Tibial nerve (tissue), 4 donors: ENCODE data around the gene MAML3. TPM values are rescaled to one million over a fixed set of nuclear protein-coding genes. Genes with fewer than 3 reads are reported as not detected.

Source experiments
- DNase-seq, 2 donors: peaks; one replicate each; pipeline ENCODE4 v3.0.0-alpha.2; 2019; ENCODE audit warnings: low spot score in 2 of 2
- H3K27ac ChIP-seq, 4 donors: fragments of 200-600 bp; sonication (generic) in 3 of 4; one replicate each; pipeline ENCODE4 v1.5.1; 2017 to 2019; ENCODE audit warnings: mild to moderate bottlenecking in 1 of 4
- H3K27me3 ChIP-seq, 2 donors: fragments of 200-600 bp; sonication (generic) in 1 of 2; one replicate each; pipeline versions ENCODE4 v1.5.1 to v1.6.0; 2017 to 2019
- H3K36me3 ChIP-seq, 3 donors: fragments of 200-600 bp; sonication (generic); one replicate each; pipeline ENCODE4 v1.5.1; 2018 to 2019
- H3K4me1 ChIP-seq, 4 donors: fragments of 200-600 bp; sonication (generic) in 3 of 4; one replicate each; pipeline ENCODE4 v1.5.1; 2017 to 2019
- H3K4me3 ChIP-seq, 4 donors: fragments of 200-600 bp; sonication (generic) in 3 of 4; one replicate each; pipeline ENCODE4 v1.5.1; 2017 to 2019; ENCODE audit warnings: mild to moderate bottlenecking in 1 of 4, moderate library complexity in 1 of 4
- H3K9me3 ChIP-seq, 4 donors: fragments of 200-600 bp; sonication (generic) in 3 of 4; one replicate each; pipeline ENCODE4 v1.5.1; 2017 to 2019
- CTCF ChIP-seq, 5 experiments: fragments of 200-600 bp in 3 of 5; fragments of 450-650 bp in 2 of 5; sonication (generic) in 3 of 5; IDR thresholded peaks; one replicate each; pipeline ENCODE4 v1.5.1; 2016 to 2019; ENCODE audit warnings: antibody characterized with exemption in 5 of 5, mild to moderate bottlenecking in 3 of 5, moderate library complexity in 2 of 5
- EP300 ChIP-seq, 2 donors: sonication (generic); formaldehyde crosslinking; IDR thresholded peaks; one replicate each; pipeline ENCODE4 v1.6.1; 2017; ENCODE audit warnings: antibody characterized with exemption in 2 of 2, mild to moderate bottlenecking in 1 of 2
- POLR2A ChIP-seq, 2 donors: fragments of 450-650 bp; IDR thresholded peaks; one replicate each; pipeline ENCODE4 v1.6.1; 2017; ENCODE audit warnings: antibody characterized with exemption in 2 of 2, mild to moderate bottlenecking in 2 of 2, moderate library complexity in 2 of 2
- WGBS, 2 donors: methylation state at CpG; one replicate each; pipeline ENCODE4 v1.1.5; 2018; 5-methylcytosine and 5-hydroxymethylcytosine counted together
- total RNA-seq, 4 donors: library from RNA; depleted of rRNA; stranded (reverse); fragments of >200 nt; gene quantifications; one replicate each; pipeline ENCODE4 v1.1.0, GENCODE V29; 2016

MAML3 gene
- total RNA-seq, 4 donors from 2014 or later: 8.6 to 10.5 (median 9.4) TPM

- TF ChIP-seq EP300 (IDR thresholded peaks at IDR 0.05) (no peak), POLR2A (IDR thresholded peaks at IDR 0.05) (no peak), CTCF (IDR thresholded peaks at IDR 0.05) (no peak)
- Histone ChIP-seq H3K9me3 (no peaks in the 10 kb centered on the region), H3K36me3 (no peaks in the 10 kb centered on the region), H3K27me3 (no peaks in the 10 kb centered on the region), H3K4me3 (no peak overlapping the region), H3K27ac (peak overlapping the region in 1 of 4 donors; percentile 25), H3K4me1 (peaks cover 0 to 26% (median 10%) of the 10 kb centered on the region in 4 donors)
- WGBS, 2 donors: 92% methylated on average over 6 of the region's 6 CpGs
- DNase-seq: no peak
Measured at GRCh38 chr4:139817657-139818452, 336.1 kb downstream of the MAML3 start.

- 91 to 92% methylated on average over 3 of the region's 3 CpGs for WGBS, 2 donors
- Histone ChIP-seq H3K4me1 (peaks cover 0 to 26% (median 10%) of the 10 kb centered on the region in 4 donors), H3K9me3 (no peaks in the 10 kb centered on the region), H3K4me3 (no peak overlapping the region), H3K36me3 (no peaks in the 10 kb centered on the region), H3K27ac (peak overlapping the region in 3 of 4 donors; percentile 68 to 84 (median 81)), H3K27me3 (no peaks in the 10 kb centered on the region)
- TF ChIP-seq EP300 (IDR thresholded peaks at IDR 0.05): no peak
- TF ChIP-seq POLR2A (IDR thresholded peaks at IDR 0.05): no peak
- no peak for TF ChIP-seq CTCF (IDR thresholded peaks at IDR 0.05)
- no peak for DNase-seq
Measured at GRCh38 chr4:139816856-139817255, 337.1 kb downstream of the MAML3 start.

GRCh38 chr4:139815778-139816601, 338.0 kb downstream of the MAML3 start:
- peak in 1 of 2 donors; percentile 40 for DNase-seq
- Histone ChIP-seq H3K27me3 (no peaks in the 10 kb centered on the region), H3K4me1 (peaks cover 0 to 26% (median 10%) of the 10 kb centered on the region in 4 donors), H3K4me3 (peak overlapping the region; percentile 21 to 50 (median 38)), H3K9me3 (peaks cover 0 to 3% (median 0%) of the 10 kb centered on the region in 4 donors), H3K27ac (peak overlapping the region; percentile 33 to 84 (median 74)), H3K36me3 (peaks cover 0 to 2% (median 0%) of the 10 kb centered on the region in 3 donors)
- WGBS, 2 donors: 7 to 11% methylated on average over 24 of the region's 24 CpGs
- TF ChIP-seq CTCF (IDR thresholded peaks at IDR 0.05) (no peak), EP300 (IDR thresholded peaks at IDR 0.05) (peak in 1 of 2 donors; percentile 54)

- Histone ChIP-seq H3K4me1 (peaks cover 0 to 29% (median 10%) of the 10 kb centered on the region in 4 donors), H3K27me3 (no peaks in the 10 kb centered on the region), H3K4me3 (no peak overlapping the region), H3K9me3 (peaks cover 0 to 11% (median 0%) of the 10 kb centered on the region in 4 donors), H3K36me3 (peaks cover 0 to 7% (median 0%) of the 10 kb centered on the region in 3 donors), H3K27ac (peak overlapping the region in 2 of 4 donors; percentile 81 to 84)
- no peak for TF ChIP-seq POLR2A (IDR thresholded peaks at IDR 0.05)
- no peak for TF ChIP-seq CTCF (IDR thresholded peaks at IDR 0.05)
- TF ChIP-seq EP300 (IDR thresholded peaks at IDR 0.05): no peak
- no peak for DNase-seq
- 47 to 57% methylated on average over 8 of the region's 8 CpGs for WGBS, 2 donors
Measured at GRCh38 chr4:139814323-139815015, 339.5 kb downstream of the MAML3 start.
